HG02973 (cell line): ENCODE data around the gene SCGN.

Source experiments
- ATAC-seq: cut with Tn5 transposase; IDR thresholded peaks from one replicate; pipeline ENCODE4 v1.9.1; 2021; ENCODE audit warnings: moderate library complexity; ENCODE audit not compliant: unreplicated experiment

SCGN gene

GRCh38 chr6:25652007-25652515 lies at the start of gene SCGN:
Gene SCGN, plus strand, starts transcription at chr6:25652215. Its CDS starts 189 bp downstream, at chr6:25652404.
- no peak for ATAC-seq

GRCh38 chr6:25602674-25602982 lies 49.4 kb upstream of the SCGN start:
- no peak for ATAC-seq

DNA sequence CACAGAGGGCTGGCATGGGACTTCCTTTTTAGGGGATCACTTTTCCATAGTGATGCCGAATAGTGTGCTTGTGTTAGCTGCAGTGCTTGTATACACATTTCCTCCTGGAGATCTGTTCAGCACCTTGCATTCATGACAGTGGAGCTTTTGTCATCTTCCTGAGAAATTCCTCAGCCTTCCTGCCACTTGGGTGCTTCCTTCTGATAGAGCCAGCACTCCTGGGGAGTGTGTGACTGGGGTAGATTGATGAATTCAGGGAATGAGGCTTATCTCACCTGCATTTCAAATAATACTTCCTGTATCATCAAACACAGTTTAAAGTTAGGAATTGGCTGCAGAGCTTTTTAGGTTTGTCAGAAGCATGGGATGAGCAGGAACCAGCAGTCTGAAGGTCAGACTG lies 48.8 kb upstream of the SCGN start:
- ATAC-seq: no peak

DNA sequence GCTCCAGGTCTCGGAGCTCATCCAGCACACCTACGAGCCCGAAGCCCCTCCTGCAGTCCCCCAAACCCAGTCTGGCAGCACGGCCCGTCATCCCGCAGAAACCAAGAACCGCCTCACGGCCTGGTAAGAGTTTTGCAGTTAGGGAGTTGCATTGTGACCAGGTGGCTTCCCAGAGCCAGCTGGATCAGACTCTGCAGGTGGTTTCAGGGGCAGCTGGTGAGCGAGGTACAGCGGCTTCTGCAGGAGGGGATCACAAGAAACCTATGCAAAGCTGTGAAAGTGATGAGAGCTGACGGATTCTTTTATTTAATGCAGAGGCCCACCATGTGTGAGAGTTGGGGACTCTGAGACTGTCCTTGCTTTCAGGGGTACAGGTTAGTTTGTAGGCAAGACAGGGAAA lies 45.9 kb upstream of the SCGN start:
- ATAC-seq: no peak

DNA sequence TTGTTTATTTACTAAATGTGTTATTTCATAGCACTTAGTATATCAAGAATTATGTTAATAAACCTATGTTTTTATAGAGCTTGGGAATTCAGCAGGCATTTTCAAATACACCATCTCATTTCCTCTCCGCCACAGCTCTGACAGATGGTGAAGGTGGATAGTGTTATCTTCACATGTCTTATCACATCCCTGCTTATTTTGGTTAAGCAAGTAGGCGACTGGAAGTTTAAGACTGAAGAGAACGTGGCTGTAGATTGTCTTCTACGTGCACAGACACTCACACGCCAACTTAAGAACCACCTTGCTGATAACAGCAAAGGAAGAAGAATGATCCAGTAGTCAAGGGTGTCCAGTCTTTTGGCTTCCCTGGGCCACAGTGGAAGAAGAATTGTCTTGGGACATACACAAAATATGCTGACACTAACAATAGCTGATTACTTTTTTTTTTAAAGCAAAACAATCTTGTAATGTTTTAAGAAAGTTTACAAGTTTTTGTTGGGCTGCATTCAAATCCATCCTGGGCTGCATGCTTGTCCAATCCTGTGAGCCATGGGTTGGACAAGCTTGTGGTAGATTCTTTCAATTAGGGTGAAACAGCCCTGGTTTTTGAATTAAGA lies 43.3 kb upstream of the SCGN start:
- no peak for ATAC-seq

DNA sequence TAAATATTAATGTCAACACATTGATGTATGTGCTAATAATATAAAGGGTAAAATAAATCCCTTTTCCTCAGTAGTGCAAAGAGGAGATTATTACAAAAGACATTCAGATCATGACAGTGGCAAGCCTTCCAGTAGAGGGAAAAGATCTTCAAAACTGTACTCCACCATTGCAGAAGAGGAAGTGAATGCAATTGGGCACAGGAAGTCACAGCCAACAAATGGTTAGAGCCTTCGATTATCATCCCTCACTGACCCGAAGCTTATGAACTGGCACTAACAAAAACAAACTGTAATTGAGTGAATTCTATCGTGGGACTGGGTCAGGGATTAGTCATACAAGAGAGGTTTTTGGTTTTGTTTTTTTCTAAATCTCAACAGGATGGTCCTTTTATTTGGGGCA lies 39.3 kb upstream of the SCGN start:
- no peak for ATAC-seq

DNA sequence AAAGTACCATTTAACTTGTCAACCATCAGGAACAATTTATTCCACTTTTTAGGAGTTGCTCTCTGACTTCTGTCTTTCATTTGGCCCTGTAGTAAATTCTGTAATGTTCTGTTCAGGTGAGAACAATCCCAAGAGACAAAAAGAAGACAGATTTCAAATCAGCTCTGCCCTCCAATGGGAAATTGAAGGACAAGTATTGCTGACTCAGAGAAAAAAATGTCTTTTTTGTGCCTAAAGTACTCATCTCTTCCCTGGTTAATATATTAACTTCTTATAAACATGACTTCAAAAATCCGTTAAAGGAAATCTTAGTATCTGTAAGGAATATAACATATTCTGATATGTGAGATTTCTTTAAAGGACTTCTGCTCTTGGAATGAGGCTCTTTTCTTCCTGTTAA lies 38.6 kb upstream of the SCGN start:
- ATAC-seq: no peak

DNA sequence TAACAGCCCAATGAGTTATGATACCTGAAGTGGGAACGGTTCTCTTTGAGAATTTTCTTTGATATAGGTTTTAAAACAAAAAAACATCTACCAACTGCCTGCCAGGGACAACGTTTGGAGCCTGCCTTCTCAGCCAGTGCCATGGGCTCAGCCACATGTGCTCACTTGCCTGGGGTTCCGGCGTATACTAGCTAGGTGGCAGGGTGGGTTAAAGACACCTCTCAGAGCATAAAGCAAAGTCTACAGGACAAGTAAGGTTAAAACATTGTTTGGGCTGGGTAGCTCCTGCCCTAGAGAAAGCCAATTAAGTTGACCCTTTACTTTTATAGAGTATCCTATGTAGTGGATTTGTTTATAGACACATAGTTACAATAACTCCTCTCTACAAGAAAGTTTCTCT lies 38.0 kb upstream of the SCGN start:
- ATAC-seq: no peak

- ATAC-seq: no peak
Measured at GRCh38 chr6:25615471-25615870, 36.5 kb upstream of the SCGN start.

- no peak for ATAC-seq
Measured at GRCh38 chr6:25617997-25618396, 34.0 kb upstream of the SCGN start.

DNA sequence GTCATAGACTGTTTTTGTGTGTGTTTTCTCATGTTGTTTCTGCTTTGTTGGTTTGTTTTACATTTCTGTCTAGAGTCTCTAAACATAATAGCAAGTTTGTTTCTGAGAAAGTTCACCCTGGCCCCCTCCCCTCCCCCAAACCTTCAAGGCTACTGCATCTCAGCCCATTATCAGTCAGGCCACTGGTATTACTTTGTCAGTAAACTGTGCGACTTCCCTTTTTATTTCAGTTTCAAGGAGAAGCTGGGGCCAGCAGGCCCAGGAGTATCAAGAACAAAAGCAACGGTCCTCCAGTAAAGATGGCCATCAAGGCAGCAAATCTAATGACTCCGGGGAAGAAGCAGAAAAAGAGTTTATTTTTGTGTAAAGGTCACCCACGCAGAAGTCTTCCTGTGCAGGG lies 32.8 kb upstream of the SCGN start:
- ATAC-seq: no peak

DNA sequence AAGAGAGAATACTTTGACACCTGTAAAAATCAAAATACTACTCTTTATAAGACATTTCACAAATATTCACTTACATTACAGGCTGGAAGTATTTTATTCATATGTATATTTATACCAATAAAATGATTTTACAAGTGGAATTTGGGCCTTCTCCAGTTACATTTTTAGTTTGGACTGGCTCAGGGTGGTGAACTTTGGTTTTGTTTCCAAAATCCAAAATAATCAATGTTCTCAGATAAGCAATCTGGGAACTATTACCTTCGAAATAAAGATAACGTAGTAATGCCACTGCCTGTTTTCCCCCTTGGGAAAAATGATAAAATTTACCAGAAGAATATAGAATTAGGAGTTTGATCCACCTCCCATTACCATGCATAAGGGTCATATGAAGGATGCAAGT lies 31.6 kb upstream of the SCGN start:
- no peak for ATAC-seq

DNA sequence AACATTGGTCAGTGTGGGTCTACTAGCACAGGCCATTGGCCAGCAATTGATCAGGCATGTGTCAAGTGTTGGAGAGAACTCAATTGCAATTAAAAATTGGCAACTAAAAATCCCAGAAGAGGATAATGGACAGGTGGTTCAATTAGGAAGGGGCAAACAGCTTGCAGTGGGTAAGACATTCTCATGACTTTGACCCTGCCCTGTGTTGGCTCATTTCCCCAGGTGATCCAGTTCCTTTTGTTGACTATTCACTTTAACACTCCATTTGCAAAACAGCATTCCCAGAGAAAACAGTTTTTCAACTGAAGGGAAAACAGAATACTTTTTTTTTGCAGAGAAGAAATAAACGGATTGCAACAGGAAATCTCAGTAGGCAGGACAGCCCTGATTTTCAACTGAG lies 28.9 kb upstream of the SCGN start:
- no peak for ATAC-seq

GRCh38 chr6:25623879-25624278 lies 28.1 kb upstream of the SCGN start:
- no peak for ATAC-seq

- no peak for ATAC-seq
Measured at GRCh38 chr6:25627001-25627400, 25.0 kb upstream of the SCGN start.

- no peak for ATAC-seq
Measured at GRCh38 chr6:25628471-25629197, 23.4 kb upstream of the SCGN start.

DNA sequence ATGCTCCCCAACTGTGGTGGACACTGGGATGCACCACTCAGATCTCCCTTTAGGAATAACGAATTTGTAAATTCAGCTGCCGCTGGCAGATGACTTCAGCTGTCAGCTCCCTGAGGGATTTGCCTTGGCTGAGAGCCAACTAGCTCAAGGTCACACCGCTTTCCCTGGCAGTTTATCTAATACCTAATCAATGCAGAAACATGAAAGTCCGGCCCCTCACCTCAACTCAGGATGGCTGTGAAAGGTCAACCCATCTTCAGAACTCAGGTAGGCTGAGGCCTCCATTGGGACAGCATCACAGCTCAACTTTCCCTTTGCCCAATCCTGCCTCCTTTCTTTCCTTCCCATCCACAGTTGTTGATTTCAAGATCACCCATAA lies 22.8 kb upstream of the SCGN start:
- no peak for ATAC-seq

- ATAC-seq: no peak
Measured at GRCh38 chr6:25630508-25631278, 21.3 kb upstream of the SCGN start.

- no peak for ATAC-seq
Measured at GRCh38 chr6:25635886-25636317, 16.1 kb upstream of the SCGN start.

DNA sequence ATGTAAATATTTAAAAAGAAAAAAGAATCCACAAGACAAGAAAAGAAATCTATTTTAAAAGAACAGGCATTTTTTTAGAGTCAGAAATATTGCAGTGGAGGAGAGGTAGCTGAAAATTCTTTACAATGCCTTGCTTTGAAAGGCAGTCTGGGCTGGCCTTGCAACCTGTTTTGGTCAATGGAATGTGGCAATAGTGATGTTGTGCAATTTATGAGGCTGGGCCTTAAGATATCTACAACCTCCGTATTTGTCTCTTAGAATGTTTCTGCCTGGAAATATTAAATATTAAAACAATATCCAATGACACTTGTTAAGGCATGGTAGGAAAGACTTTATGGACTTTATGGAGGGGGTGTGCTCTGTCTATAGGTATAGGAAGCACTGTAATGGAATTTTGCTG lies 14.8 kb upstream of the SCGN start:
- no peak for ATAC-seq

GRCh38 chr6:25637960-25638434 lies 14.0 kb upstream of the SCGN start:
- no peak for ATAC-seq

DNA sequence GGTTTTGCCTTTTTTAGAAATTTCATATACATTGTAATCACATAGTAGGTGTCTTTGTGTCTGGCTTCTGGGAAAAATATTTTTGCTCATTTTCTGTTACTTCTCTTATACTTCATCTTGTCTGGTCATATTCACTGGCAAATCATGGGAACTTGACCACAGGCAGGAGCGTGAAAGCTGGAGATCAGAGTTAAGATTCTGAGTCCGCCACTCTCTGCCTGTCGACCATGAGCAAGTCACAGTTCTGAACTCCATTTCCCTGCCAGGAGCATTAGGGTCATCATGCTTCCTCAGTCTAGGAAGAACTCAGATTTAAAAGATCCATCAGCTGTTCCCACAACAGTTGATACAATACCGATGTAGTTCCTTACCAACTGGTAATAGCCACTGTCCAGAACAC lies 12.4 kb upstream of the SCGN start:
- ATAC-seq: no peak
